ENCODE results near the gene ARHGEF40.

ARHGEF40 gene

DNA sequence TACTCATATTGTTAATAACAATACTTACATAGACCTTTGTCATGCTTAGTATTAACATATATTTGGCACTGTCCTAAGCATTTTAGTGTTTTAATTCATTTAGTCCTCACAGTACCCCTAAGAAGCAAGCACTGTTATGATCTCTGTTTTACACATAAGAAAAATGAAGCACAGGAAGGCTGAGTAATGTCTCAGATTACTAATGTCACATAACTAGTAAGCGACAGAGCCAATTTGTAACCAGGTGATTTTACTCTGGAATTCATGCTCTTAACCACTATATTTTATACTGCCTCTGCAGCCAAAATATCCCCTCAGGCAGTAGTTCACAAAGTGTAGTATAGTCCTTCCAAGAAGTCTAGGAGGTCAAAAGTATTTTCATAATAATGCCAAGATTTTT, 51.0 kb downstream of the ARHGEF40 start:
- no peak for DNase-seq (ENCODE audit: low spot score)

DNA sequence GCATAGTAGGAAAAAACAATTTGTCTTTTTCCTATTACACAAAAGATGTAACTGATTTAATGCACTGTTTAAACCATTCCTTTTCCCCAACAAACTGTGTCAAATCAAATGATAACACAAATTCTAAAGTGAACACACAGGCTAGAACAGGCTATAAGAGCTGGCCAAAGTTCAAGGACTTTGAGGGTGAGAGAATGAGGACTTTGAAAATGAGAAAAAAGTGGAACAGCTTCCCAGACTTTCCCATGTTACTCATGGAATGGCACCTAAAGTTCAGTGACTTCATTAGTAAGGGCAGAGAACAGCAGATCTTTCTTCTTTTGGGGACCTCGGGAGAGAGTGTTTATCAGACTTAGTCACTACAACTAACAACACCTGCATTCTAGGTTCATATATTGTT, 53.3 kb downstream of the ARHGEF40 start:
- no peak for DNase-seq (ENCODE audit: low spot score)

GRCh38 chr14:21133901-21134300, 63.8 kb downstream of the ARHGEF40 start:
- no peak for DNase-seq (ENCODE audit: low spot score)

- DNase-seq (ENCODE audit: low spot score), result peak; percentile 37
Measured at GRCh38 chr14:21136024-21136423, 65.9 kb downstream of the ARHGEF40 start.

All from hematopoietic multipotent progenitor cell treated with erythropoietin and hydrocortisone succinate and interleukin-3 and kit ligand, for 15 days (in vitro differentiated cells).